Measurements from ENCODE around the gene ISG15.
A peak's percentile ranks its signal among the peaks of the same experiment; 100 is the strongest.
"Not testable (repeated sequence)": the region's sequence is repeated elsewhere in the genome, so short reads cannot be mapped to it uniquely, and the experiment has no call there.

ISG15 gene

DNA sequence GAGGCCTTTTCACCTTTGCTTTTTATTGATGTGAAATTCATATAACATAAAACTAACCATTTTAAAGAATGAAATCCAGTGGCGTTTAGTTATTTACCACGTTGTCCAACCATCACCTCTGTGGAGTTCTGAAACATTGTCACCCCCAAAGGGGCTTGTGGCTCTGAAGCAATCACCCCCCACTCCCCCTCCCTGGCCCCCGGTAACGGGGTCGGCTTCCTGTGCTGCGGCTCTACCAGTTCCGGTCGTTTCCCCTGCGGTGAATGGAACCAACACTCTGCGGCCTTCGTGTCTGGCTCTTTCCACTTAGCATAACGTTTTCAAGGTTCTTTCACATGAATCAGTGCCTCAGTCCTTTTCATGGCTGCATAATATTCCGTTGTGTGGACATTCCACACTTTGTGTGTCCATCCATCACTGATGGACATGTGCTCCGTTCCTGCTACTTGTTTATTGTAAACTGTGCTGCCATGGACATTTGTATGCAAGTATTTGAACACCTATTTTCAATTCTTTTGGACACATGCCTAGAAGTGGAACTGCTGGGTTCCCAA is 1.8 kb upstream of the ISG15 start:
- Histone ChIP-seq H3K27me3 (ENCODE audit: insufficient read depth, low read length) (no peaks in the 10 kb centered on the region; the same call in 1 of the 2 replicates), H3K9me2 (ENCODE audit: low read depth, low read length) (no peaks in the 10 kb centered on the region), H3K4me2 (ENCODE audit: low read length) (no peak overlapping the region), H3K9ac (ENCODE audit: low read length) (no peak overlapping the region), H3K9me3 (ENCODE audit: low read length) (no peaks in the 10 kb centered on the region), H3K4me1 (ENCODE audit: insufficient read depth, low read length, severe bottlenecking) (peaks cover 23% of the 10 kb centered on the region), H4K20me1 (ENCODE audit: insufficient read depth, low read length) (no peaks in the 10 kb centered on the region), H3K79me2 (ENCODE audit: insufficient read depth, low read length) (no peaks in the 10 kb centered on the region), H3K4me3 (ENCODE audit: low read depth, low read length, poor library complexity, severe bottlenecking) (no peak overlapping the region), H3K27ac (ENCODE audit: low read depth, low read length, poor library complexity, severe bottlenecking) (no peak overlapping the region), H3K36me3 (ENCODE audit: insufficient read depth, low read length) (no peaks in the 10 kb centered on the region; the same call in 1 of the 2 replicates), H3F3A (ENCODE audit: insufficient read depth, low read length) (no peaks in the 10 kb centered on the region), H2AFZ (ENCODE audit: low read length) (no peak overlapping the region)
- TF ChIP-seq EZH2 (IDR thresholded peaks at IDR 0.05; ENCODE audit: borderline replicate concordance, low read length) (no peak), CTCF (IDR thresholded peaks at IDR 0.05; ENCODE audit: low read length) (no peak)

GRCh38 chr1:1012736-1013104 is 577 bp upstream of the ISG15 start:
- not testable (repeated sequence) for H3K27me3 ChIP-seq (ENCODE audit: insufficient read depth, low read length); H4K20me1 ChIP-seq (ENCODE audit: insufficient read depth, low read length); H3K9me3 ChIP-seq (ENCODE audit: low read length); H3K36me3 ChIP-seq (ENCODE audit: insufficient read depth, low read length); H3F3A ChIP-seq (ENCODE audit: insufficient read depth, low read length); H3K9me2 ChIP-seq (ENCODE audit: low read depth, low read length); H3K79me2 ChIP-seq (ENCODE audit: insufficient read depth, low read length)
- Histone ChIP-seq H2AFZ (ENCODE audit: low read length) (0 out of 2 replicates have a peak overlapping the region, but pooled peaks have one; percentile 32), H3K27ac (ENCODE audit: low read depth, low read length, poor library complexity, severe bottlenecking) (peak overlapping the region; percentile 3), H3K9ac (ENCODE audit: low read length) (peak overlapping the region; percentile 73), H3K4me2 (ENCODE audit: low read length) (peak overlapping the region; percentile 88), H3K4me1 (ENCODE audit: insufficient read depth, low read length, severe bottlenecking) (peaks cover 23% of the 10 kb centered on the region), H3K4me3 (ENCODE audit: low read depth, low read length, poor library complexity, severe bottlenecking) (peak overlapping the region; percentile 80)

DNA sequence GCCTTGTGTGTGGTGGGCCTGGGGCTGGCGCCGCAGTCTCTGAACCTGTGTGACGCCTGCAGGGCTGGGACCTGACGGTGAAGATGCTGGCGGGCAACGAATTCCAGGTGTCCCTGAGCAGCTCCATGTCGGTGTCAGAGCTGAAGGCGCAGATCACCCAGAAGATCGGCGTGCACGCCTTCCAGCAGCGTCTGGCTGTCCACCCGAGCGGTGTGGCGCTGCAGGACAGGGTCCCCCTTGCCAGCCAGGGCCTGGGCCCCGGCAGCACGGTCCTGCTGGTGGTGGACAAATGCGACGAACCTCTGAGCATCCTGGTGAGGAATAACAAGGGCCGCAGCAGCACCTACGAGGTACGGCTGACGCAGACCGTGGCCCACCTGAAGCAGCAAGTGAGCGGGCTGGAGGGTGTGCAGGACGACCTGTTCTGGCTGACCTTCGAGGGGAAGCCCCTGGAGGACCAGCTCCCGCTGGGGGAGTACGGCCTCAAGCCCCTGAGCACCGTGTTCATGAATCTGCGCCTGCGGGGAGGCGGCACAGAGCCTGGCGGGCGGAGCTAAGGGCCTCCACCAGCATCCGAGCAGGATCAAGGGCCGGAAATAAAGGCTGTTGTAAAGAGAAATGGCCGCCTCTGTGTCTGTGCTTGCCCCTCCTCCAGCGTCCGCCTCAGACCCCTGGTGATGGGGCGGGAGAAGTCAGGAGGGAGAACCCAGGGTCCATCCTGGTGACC is 788 bp downstream of the ISG15 start:
- no peaks in the 10 kb centered on the region for H3K79me2 ChIP-seq (ENCODE audit: insufficient read depth, low read length)
- no peaks in the 10 kb centered on the region for H3K9me3 ChIP-seq (ENCODE audit: low read length)
- peak overlapping the region; percentile 73 for H3K9ac ChIP-seq (ENCODE audit: low read length)
- H3K36me3 ChIP-seq (ENCODE audit: insufficient read depth, low read length), result no peaks in the 10 kb centered on the region; the same call in 1 of the 2 replicates
- H3K4me2 ChIP-seq (ENCODE audit: low read length), result peak overlapping the region; percentile 88
- TF ChIP-seq EZH2 (IDR thresholded peaks at IDR 0.05; ENCODE audit: borderline replicate concordance, low read length), result no peak
- no peak for TF ChIP-seq CTCF (IDR thresholded peaks at IDR 0.05; ENCODE audit: low read length)
- no peaks in the 10 kb centered on the region for H3F3A ChIP-seq (ENCODE audit: insufficient read depth, low read length)
- no peaks in the 10 kb centered on the region for H3K9me2 ChIP-seq (ENCODE audit: low read depth, low read length)
- H3K4me3 ChIP-seq (ENCODE audit: low read depth, low read length, poor library complexity, severe bottlenecking), result peak overlapping the region; percentile 80
- H3K4me1 ChIP-seq (ENCODE audit: insufficient read depth, low read length, severe bottlenecking), result peaks cover 23% of the 10 kb centered on the region
- no peak overlapping the region for H2AFZ ChIP-seq (ENCODE audit: low read length)
- no peaks in the 10 kb centered on the region for H3K27me3 ChIP-seq (ENCODE audit: insufficient read depth, low read length)
- H4K20me1 ChIP-seq (ENCODE audit: insufficient read depth, low read length), result no peaks in the 10 kb centered on the region
- H3K27ac ChIP-seq (ENCODE audit: low read depth, low read length, poor library complexity, severe bottlenecking), result peak overlapping the region; percentile 55
